H1 (cell line): Measurements from ENCODE around the gene EPG5.

Source experiments
- CBX5 ChIP-seq: fragments of 300-800, 300-1000 bp; sonication (generic); IDR thresholded peaks from 2 replicates; pipeline ENCODE4 v1.7.1; 2016; ENCODE audit warnings: antibody characterized with exemption, low read length, low read depth
- JUN ChIP-seq: IDR thresholded peaks from 2 replicates; pipeline ENCODE4 v1.6.1; 2011; ENCODE audit warnings: low read depth, mild to moderate bottlenecking, improper control_type of control experiment, low read length
- POLR2A ChIP-seq, 2 experiments: IDR thresholded peaks; 1 replicate in 1 of 2; 2 replicates in 1 of 2; pipeline ENCODE4 v1.6.1; 2011; ENCODE audit warnings: low read depth in 2 of 2, low read length in 2 of 2, mild to moderate bottlenecking in 2 of 2; ENCODE audit errors: control extremely low read depth in 1 of 2

DNA sequence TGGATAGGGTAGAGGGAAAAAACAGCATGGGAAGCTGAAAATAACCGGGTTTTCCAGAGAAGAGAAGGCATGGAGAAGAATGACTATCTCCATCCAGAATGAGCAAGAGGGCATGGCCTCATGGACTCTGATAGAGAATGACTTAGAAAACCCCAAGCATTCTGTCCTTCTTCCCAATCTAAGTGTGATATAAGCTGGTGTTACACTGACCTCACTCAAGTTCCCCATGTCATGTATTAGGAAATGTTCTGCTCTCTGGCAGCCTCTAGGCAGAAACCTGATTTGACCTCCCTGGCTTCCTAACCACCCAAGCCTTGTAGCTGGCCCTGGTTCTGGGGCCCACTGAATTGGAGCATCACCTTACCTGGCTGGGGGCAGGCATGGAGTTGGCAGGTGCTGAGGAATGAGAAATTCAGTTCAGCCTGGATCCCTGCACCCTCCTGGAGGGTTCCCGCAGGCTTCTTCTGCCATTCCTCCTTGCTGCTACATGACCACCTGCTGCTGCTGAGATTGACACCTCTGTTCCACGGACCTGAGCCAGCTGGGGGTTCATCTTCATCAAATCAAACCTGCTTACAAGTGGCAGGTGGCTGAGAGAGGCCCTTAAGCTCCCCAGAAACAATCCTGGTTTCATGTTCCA is 146.9 kb downstream of the EPG5 start:
- TF ChIP-seq CBX5 (no peak), POLR2A (IDR thresholded peaks at IDR 0.05; ENCODE audit: control extremely low read depth in 1 of 2, low read depth in 2 of 2, low read length in 2 of 2) (no peak), JUN (no peak)
